NB4 (cell line): ENCODE results near the gene UBIAD1.

Experiments
- MAX ChIP-seq: IDR thresholded peaks from 2 replicates; pipeline ENCODE4 v1.6.1; 2011; ENCODE audit warnings: low read depth, low read length
- POLR2A ChIP-seq: IDR thresholded peaks from 2 replicates; pipeline ENCODE4 v1.6.1; 2011; ENCODE audit warnings: mild to moderate bottlenecking; ENCODE audit not compliant: insufficient read length; ENCODE audit errors: extremely low read depth
- TF ChIP-seq, protein P1 (sequence below): IDR thresholded peaks from one replicate; pipeline ENCODE4 v1.5.1; 2012; ENCODE audit warnings: low read depth, low read length

DNA sequence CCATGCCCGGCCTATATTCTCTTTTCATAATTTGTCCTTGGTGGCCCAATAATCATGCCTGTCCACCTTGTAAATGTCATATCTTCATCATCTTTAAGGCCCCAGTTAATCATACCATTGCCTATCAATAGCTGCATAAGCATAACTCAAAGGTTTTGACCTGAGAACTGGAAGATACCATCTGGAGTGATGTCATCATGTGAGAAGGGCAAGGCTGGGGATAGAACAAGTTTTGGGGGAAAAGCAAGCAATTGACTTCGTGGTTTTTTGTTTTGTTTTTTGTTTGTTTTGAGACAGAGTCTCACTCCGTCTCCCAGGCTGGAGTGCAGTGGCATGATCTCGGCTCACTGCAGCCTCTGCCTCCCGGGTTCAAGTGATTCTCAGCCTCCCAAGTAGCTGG lies 6.2 kb downstream of the UBIAD1 start:
- TF ChIP-seq, protein P1, sequence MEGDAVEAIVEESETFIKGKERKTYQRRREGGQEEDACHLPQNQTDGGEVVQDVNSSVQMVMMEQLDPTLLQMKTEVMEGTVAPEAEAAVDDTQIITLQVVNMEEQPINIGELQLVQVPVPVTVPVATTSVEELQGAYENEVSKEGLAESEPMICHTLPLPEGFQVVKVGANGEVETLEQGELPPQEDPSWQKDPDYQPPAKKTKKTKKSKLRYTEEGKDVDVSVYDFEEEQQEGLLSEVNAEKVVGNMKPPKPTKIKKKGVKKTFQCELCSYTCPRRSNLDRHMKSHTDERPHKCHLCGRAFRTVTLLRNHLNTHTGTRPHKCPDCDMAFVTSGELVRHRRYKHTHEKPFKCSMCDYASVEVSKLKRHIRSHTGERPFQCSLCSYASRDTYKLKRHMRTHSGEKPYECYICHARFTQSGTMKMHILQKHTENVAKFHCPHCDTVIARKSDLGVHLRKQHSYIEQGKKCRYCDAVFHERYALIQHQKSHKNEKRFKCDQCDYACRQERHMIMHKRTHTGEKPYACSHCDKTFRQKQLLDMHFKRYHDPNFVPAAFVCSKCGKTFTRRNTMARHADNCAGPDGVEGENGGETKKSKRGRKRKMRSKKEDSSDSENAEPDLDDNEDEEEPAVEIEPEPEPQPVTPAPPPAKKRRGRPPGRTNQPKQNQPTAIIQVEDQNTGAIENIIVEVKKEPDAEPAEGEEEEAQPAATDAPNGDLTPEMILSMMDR = no peak
- TF ChIP-seq POLR2A = no peak
- TF ChIP-seq MAX = no peak
